Left lobe of liver (tissue), 2 donors: ENCODE data around the gene DVL1. TPM values are rescaled to one million over a fixed set of nuclear protein-coding genes. Genes with fewer than 3 reads are reported as not detected.

Source experiments
- ATAC-seq: fragments of 200-7000 bp; cut with Tn5 transposase; one replicate; pipeline ENCODE4 v1.9.1; 2020; ENCODE audit warnings: mild to moderate bottlenecking, moderate library complexity
- DNase-seq: peaks from one replicate; pipeline ENCODE4 v3.0.0-alpha.2; 2020; ENCODE audit warnings: low spot score
- total RNA-seq: library from RNA; stranded (reverse); gene quantifications from one replicate; pipeline ENCODE4 v1.2.1, GENCODE V29; 2021
- donor health status: DM: no; HTN: no; CAD: no; lungs with moderate emphysema.
- donor health status: DM: no; HTN: yes; CAD: no.

DVL1 gene
- total RNA-seq, 1 donor from 2014 or later: 50.4 TPM

GRCh38 chr1:1287288-1288110, 61.7 kb downstream of the DVL1 start:
- DNase-seq (no peak), ATAC-seq (no peak)

DNA sequence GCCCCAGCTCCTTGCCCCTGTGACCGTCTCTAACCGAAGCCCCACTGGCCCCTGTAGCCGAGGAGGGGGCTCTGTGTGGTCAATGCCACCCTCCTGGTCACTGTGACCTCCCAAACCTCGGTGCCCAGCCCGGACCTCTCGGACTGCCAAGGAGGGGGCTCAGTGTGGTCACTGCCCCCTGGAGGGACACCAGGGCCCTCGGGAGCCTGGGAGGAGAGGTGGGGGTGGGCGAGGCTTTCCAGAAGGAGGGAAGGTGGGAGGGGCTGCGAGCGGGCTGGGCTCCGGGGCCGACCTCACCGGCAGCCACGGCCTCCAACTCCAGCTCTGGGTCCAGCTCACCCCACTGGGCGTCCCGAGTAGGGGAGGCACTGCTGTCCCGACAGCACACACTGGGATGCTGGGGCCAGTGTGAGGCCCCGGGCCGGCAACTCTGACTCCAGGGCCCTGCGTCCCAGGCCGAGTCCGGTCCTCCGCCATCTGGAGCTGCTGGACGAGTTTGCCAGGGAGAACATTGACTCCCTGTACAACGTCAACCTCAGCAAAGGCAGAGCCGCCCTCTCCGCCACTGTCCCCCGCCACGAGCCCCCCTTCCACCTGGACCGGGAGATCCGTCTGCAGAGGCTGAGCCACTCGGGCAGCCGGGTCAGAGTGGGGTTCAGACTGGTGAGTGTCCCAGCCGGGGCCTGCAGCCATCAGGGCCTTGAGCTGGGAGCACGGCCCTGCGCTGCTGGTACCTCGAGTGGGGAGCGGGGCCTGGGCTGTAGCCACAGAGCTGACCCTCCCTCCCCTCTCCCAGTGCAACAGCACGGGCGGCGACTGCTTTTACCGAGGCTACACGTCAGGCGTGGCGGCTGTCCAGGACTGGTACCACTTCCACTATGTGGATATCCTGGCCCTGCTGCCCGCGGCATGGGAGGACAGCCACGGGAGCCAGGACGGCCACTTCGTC, 62.6 kb downstream of the DVL1 start:
- ATAC-seq (no peak), DNase-seq (no peak)

GRCh38 chr1:1285611-1286311, 63.5 kb downstream of the DVL1 start:
- DNase-seq (no peak), ATAC-seq (no peak)

Other genes with a start within 250 kb of the DVL1 start
- gene C1orf159, start 233.3 kb downstream of the DVL1 start, total RNA-seq: 8.4 TPM
- gene TTLL10, start 175.5 kb downstream of the DVL1 start, total RNA-seq: not detected
- gene TNFRSF18, start 142.8 kb downstream of the DVL1 start, total RNA-seq: not detected
- 0.38 TPM for gene TNFRSF4, start 135.3 kb downstream of the DVL1 start, total RNA-seq
- 166 TPM for gene SDF4, start 117.4 kb downstream of the DVL1 start, total RNA-seq
- 9.3 TPM for gene B3GALT6, start 117.2 kb downstream of the DVL1 start, total RNA-seq
- gene C1QTNF12, start 102.7 kb downstream of the DVL1 start, total RNA-seq: 3.5 TPM
- gene UBE2J2, start 75.6 kb downstream of the DVL1 start, total RNA-seq: 27.6 TPM
- 5.7 TPM for gene SCNN1D, start 69.0 kb downstream of the DVL1 start, total RNA-seq
- gene ACAP3, start 41.5 kb downstream of the DVL1 start, total RNA-seq: 31.9 TPM
- gene PUSL1, start 40.8 kb downstream of the DVL1 start, total RNA-seq: 8.4 TPM
- 42.4 TPM for gene INTS11, start 24.8 kb downstream of the DVL1 start, total RNA-seq
- gene CPTP, start 24.6 kb downstream of the DVL1 start, total RNA-seq: 40.0 TPM
- 0.30 TPM for gene TAS1R3, start 18.1 kb downstream of the DVL1 start, total RNA-seq
- gene MXRA8, start 9.1 kb upstream of the DVL1 start, total RNA-seq: 4.5 TPM
- gene AURKAIP1, start 25.8 kb upstream of the DVL1 start, total RNA-seq: 130 TPM
- 127 TPM for gene CCNL2, start 49.9 kb upstream of the DVL1 start, total RNA-seq
- 52.9 TPM for gene MRPL20, start 57.9 kb upstream of the DVL1 start, total RNA-seq
- gene ANKRD65, start 71.9 kb upstream of the DVL1 start, total RNA-seq: 1.0 TPM
- 91.0 TPM for gene VWA1, start 86.3 kb upstream of the DVL1 start, total RNA-seq
- 2.9 TPM for gene ATAD3C, start 100.3 kb upstream of the DVL1 start, total RNA-seq
- 16.0 TPM for gene ATAD3B, start 122.3 kb upstream of the DVL1 start, total RNA-seq
- gene ATAD3A, start 162.7 kb upstream of the DVL1 start, total RNA-seq: 16.3 TPM
- gene TMEM240, start 191.2 kb upstream of the DVL1 start, total RNA-seq: 0.98 TPM
- 65.4 TPM for gene SSU72, start 225.4 kb upstream of the DVL1 start, total RNA-seq